HG03064 (cell line): ENCODE data around the gene PGF.

Experiments
- ATAC-seq: cut with Tn5 transposase; IDR thresholded peaks from one replicate; pipeline ENCODE4 v1.9.1; 2021; ENCODE audit warnings: low read depth; ENCODE audit not compliant: unreplicated experiment

Gene PGF

DNA sequence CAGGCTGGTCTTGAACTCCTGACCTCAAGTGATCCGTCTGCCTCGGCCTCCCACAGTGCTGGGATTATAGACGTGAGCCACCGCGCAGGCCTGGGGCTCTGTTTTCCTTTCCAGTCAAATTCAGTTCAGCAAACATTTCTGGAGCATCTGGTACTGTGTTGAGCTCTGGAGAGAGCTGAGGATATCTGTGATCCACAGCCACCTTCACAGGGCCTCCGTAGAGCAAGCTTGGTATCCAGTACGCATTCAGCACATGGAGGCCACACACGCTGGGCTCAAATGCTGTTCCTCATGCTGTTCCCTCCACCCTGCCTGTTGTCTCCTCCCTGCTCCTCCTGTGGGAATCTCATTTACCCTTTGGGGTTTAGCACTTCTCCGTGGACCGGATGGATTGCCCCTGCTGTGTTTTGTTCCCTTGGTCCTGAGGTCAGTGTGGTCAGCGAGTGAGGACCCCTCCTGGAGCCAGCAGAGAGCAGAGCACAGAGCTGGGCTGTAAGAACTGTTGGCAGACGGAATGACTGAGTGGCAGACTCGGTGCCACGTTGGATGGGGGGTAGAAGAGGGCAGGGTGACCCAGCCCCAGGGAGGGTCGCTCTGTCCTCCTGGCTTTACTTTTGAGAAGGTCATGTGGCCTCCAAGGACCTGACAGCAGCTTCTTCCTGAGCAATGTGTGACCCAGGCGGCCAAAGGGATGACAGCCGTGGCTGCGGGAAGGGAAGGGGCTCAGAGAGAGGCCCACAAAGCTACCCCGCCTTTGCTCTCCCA is 33.2 kb downstream of the PGF start:
- ATAC-seq: no peak

DNA sequence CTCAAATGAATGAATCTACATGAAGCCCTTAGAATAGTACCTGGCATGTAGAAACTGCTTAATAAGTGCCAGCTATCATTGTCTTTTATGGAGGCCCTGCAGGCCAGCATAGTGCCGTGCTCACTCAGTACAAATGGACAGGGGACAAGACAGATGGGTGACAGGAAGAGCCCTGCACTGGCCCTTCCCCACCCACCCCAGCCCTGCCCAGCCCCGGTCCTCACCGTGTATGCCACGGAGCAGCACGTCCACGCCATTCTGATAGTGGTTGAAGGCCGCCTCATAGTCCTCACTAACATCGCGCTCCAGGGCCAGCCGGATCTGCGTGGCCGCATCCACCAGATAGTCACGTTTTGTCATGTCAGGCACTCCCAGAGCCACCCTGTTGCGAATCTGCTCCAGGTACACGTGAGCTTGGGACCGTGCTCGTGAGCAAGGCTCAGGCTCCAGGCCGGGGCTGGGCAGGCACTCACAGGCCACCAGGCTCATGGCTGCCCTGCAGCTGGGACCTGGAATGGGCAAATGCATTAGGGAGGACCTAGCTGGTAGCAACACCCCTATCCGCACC is 34.3 kb downstream of the PGF start:
- ATAC-seq: no peak

DNA sequence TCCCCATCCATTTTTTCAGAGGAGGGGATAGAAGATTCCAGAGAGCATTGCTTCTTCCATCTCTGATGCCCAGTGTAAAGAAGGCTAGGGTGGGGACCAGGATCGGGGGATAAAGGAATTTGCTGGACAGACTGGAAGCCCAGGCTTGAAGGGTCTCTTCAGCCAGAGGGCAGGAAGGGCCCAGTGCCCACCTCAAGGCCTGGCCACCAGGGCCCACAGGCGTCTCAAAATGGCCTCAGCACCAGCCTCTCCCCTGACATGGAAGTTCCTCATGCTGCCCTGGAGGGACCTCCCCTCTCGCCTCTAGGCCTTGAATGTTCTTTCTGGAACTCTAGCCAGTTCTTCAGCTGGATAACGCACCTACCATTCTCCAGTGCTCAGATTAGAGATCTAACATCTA is 35.1 kb downstream of the PGF start:
- no peak for ATAC-seq

DNA sequence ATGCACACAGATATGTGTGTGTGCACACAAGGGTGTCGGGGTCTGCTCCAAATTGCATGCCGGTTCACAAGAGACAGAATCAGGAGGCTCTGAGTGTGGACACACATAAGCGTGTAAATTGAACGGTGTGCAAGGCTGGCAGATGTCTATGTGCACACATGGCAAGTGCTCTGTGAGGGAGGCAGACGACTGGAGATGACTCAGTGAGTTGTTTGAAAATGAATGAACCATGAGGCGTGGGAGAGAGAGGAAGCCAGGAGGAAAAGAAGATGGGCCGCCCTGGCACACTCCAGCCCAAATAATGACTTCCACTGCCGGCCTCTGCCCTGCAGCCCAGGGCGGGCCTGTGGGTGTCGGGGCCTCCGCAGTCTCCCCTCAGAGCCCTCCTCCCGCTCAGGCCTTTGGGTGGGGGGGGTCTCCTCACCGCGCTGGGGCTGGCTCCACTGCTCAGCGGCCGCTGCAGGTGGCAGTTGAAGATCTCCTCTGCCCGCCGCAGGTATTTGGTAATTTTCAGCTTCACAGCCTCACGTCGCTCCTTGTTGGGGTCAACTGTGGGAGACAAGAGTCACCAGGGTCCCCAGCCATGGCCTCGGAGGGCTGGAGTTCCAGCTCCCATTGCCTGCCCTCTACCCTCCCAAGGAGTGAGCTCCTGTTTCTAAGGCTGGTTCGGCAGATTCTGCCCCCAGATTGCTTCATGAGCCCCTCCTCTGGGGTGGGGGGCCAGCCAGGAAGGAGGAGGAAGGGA is 35.8 kb downstream of the PGF start:
- no peak for ATAC-seq

DNA sequence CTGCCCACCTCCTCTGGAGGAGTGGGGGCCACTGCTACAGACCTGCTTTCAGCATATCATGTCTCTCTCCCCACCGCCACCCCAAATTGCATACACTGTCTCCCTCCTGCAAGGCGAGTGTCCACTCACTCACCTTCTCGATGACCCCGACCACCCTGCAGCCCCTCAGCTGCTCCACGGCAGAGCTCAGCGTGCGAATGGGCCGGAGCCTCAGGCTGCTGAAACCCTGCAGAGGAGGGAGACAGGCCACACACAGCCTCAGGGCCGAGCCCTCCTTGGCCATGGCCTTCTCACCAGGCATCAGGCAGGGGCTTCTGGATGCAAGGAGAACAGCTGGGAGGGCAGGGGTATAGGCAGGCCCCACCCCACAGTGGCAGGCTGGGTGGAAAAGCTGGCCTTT is 37.0 kb downstream of the PGF start:
- ATAC-seq: no peak

DNA sequence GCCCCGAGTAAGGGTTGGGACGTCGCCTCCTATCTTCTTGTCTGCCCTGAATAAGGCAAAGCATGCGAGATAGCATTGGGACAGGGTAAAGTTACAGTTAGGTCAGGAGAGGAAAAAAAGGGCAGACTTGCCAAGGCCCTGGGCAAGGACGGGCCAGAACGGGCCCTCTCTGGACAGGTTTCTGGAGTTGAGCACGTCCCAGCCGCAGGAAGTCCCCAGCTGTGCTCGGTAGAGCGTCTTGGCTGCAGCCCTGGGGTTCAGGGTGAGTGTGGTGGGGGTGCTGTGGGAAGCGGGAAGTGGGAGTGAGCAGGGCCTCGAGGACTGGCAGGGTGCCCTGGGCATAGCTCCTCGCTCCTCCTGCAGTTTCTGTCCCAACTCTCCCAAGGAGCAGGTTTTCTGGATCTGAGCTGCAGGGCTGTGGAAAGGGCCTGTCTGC is 37.7 kb downstream of the PGF start:
- ATAC-seq: no peak

DNA sequence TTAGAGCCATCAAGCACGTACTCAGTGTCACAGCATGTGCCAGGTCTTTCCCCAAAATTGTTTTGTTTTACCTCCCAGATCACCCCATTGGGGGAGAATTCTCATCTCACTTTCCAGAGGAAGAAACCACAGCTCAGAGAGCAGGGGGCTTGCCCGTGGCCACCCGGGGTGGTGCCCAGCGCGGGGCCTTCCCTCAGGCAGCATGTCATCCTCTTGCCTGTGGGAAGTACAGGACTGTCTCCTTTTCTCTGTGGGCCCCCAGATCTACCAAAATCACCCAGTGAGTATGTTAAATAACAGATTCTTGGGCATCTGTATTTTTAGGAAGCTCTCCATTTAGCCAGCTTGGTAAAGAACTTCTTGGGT is 38.2 kb downstream of the PGF start:
- ATAC-seq: no peak

DNA sequence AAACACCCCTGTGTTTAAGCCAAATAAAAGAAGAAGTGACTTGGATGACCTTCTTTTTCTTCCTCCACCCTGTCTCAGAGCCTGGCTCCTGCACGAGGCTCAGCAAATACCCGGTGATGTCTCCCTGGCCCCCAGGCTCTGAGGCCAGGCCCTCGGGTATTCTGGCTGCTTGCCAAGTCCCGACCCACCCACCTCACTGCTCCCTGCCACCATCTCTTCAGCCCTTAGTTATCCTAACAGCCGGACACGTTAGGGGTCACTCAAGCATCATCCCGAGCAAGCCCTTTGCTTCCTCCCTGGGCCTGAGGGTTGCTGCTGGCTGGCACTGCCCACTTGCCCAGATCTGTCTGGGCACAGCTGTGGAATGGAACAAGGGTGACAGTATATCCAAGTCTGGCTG is 39.6 kb downstream of the PGF start:
- ATAC-seq: no peak

DNA sequence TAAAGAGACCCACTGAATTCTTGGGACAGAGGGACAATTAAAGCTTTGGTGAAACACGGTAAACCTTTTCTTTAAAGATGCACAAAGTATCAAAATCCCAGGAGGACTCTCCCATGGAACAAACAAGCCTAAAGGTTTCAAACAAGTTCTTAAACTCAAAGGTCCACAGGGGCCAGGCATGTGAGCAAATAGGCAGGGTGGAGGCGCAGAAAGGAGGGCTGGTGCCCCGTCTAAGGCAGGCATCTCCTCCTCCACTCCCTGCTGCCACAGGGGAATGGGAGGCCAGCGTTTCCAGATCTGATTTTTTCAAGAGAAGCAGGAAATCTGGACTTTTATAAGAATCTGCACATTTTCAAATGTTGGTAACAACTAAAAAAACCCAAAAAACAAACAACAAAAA is 40.0 kb downstream of the PGF start:
- ATAC-seq: no peak

DNA sequence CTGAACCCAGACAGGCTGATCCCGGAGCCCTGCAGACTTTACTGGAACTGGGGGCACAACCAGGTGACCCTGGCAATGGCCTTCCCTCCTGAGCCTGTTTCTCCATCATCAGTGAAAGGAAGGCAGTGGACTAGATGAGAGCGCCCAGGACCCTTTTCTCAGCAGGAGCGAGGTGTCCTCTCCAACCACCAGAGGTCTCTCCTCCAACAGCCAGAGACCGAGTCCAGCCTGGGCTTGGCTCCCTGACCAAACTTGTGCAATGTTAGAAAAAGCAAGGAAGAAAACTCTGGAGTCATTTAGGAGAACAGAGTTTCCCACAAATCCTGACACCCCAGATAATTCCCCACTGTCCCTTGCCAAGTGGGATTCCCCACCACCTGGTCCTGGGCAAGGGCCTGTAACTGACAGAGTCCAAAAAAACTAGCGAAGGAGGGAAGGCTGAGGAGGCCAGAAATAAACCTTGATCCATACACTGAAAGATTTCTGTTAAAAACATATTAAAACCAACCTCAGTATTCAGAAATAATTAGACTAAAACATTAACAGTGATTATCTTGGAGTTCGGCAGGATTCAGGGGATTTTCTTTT is 41.3 kb downstream of the PGF start:
- no peak for ATAC-seq

DNA sequence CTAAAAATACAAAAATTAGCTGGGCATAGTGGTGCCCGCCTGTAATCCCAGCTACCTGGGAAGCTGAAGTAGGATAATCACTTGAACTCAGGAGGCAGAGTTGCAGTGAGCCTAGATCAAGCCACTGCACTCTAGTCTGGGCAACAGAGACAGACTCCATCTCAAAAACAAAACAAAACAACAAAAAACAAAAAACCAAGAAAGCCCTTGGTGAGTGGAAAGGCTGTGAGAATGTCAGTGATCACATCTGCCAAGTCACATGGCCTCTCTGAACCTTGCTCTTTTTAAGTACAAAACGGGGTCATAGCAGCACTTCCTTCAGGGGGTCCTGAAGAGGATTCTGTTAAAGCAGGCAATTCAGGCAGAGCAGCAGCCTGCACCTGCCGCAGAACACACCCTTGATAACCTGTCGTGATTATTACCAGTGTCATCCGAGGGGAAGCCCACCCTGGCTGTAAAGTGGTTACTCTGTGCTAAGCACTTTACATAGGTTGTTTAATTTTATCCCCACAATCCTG is 41.9 kb downstream of the PGF start:
- no peak for ATAC-seq

DNA sequence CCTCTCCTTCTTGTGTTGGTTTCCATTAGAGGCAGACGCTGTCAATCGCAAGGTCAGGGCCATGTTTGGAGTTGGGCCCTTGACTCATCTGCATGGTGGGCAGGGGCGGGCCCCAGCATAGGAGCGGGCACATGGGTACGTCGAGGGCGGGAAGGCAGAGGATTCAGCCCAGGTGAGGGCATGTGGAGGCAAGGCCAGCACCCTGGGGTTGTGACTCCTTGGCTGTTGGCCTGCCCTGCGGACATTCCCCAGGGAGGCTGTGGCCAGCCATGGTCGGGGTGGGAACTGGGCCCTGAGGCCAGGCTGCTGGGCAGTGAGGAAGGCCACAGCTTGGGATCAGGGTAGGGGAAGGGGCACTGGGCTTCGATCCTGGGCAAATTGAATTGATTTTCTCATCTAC is 42.6 kb downstream of the PGF start:
- ATAC-seq: no peak

DNA sequence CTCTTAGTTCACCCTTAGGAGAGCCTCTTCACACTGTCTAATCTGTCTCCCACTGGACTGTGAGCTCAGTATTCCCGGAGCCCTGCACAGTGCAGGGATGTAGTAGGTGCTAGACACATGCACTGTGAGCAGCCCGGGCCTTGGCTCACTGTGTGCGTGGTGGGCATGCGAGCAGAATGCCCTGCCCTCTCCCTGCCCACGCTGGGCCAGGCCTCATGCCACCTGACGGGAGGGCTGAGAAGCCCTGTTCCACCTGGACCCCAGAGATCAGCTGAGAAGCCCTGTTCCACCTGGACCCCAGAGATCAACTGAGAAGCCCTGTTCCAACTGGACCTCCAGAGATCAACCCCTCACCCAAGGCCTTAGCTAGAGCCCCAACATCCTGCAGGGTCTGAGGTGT is 43.3 kb downstream of the PGF start:
- ATAC-seq: no peak

DNA sequence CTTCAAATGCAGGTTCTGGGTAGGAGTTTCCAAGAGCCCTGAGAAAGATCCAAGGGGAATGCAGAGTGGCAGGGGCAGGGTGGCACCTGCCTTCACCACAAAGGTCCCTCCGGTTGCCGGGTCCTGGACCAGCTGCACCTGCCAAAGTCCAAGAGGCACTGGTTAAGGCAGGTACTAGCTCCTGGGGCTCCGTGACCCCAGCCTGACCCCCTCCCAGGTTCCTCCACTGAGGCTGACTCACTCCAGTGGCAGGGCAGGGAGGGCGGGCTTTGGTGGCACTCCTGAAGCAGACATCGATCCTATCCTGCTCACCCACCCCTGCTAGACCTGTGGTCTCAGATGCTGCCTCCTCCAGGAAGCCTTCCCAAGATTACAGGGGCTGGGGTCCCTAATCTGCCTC is 43.7 kb downstream of the PGF start:
- no peak for ATAC-seq

DNA sequence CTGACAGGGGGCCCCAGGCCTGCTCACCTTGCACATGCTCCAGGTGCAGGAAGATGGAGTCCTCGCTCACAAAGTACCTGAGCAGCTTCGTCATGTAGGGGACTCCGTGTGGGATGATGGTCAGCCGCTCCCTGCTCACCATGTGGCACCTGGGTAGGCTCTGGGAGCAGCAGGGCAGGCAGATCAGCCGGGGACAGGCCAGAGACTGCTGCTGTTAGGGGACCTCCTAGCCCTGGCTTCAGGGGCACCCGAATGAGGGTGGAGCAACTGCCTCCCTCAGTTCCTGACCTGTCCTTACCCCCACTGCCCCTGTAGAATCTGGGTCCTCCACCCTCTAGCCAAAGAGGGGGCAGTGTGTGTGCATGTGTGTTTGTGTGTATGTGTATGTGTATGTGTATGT is 44.2 kb downstream of the PGF start:
- no peak for ATAC-seq

DNA sequence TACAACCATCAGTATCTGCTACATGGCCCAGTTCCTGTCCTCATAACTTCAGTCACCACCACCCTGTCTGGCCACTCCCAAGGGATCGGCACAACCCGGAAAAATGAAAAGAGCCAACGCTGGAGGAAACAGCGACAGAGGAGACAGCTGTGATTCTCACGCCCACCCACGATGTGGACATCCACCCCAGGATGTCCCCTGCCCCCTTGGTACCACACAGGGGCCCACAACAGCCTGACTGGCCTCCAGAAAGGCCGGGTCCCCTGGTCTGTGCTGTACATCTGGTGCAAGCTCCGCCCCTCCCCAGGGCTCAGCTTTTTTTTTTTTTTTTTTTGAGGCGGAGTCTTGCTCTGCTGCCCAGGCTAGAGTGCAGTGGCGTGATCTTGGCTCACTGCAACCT is 44.8 kb downstream of the PGF start:
- ATAC-seq: no peak

DNA sequence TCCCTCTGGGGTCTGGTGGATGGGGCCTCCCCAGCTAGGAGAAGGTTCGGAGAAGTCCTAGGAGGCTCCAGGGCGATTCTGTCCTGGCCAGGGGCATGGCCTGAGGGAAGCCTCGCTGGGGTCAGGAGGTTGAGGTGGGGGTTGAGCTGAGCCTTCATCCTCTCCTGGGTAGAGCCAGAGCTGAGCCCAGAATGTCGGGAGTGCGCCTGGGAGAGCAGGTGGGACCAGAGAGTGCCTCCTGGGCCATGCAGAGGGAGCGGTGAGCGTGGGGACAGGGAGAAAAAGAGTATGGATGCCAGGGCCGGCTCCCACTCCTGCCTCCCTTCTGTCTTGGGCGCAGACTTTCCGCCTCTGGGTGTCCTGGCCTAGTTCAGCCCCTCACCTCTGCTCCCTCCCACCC is 45.5 kb downstream of the PGF start:
- ATAC-seq: no peak

DNA sequence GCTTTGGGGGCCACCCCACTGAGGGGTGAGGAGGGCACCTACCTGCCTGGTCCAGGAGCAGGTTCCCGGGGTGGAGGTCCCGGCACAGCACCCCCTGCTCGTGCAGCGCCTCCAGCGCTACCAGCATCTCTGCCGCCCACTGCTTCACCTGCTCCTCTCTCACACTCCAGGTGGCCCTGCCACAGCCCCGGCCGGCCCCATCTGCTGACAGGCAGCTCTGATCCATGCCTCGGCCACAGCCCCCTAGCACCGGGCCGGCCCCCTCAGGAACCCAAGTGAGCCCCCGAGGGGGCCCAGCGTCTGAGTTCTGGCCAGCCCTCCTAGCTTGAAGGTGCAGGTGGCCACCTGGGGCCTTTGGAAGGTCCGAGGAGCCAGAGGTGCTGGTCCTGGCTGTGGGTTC is 45.9 kb downstream of the PGF start:
- no peak for ATAC-seq

DNA sequence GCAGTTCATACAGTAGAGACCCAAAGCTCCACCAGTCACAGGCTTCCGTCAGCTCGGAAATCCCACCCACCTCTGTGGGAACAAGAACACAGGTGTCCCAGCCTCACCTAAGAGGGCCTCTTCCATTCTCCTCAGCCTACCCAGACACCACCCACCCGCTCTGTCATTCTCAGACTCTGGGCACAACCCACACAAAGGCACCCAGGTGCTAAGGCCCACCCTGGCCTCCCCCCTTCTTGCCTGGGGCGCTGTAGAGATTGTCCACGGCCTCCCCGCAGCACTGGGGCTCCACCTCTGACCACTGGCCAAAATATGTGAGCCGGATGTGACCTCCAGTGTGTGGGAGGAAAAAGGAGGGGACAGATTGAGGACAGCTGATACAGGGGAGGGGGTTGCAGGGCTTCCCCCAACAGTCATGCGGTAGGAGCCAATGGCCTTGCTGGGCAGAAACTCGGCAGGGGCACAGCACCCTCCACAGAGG is 46.5 kb downstream of the PGF start:
- no peak for ATAC-seq

DNA sequence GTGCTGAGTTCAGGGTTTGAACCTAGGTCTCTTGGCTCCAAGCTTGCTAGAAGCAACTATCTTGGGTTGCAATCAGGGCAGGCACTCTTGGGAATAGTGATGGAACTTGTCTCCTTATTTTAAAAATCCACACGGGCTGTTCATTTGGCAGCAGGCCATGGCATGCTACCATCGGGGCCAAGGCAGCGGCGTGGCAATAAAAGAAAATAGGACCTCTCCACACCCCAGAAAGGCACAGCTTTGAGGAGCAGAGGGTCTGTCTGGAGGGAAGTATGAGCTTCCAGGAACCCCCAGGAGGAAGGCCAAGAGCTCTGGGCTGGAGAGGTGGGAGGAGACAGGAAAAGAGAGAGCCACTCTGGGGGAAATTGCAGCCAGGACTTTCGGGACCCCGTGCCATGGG is 47.7 kb downstream of the PGF start:
- ATAC-seq: no peak

DNA sequence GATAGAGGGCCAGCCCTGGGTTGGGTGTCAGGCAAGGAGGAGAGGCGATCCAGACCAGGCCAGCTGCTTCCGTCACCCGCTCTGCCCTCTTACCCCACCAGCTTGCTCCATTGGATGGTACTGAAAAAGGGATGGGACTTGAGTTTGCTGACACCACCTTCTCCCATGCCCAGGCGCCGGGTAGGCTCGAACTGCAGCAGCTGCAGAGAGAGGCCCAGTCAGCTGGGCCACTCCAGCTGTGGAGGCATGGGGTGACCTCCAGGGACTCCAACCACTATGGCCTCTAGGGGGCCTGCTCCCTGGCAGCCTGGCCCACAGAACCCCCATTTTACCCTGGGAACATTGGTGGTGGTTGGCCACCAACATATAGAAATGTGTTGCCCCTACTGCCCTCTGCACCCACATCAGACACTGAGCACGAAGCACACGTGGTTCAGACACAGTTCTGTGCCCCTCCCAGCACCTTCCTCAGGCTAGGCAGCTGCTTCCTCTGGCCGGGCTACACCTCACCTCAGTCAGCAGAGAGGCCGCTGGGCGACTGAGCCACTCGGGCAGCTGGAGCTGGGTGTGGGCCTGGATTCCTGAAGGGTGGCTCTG is 48.4 kb downstream of the PGF start:
- no peak for ATAC-seq
